Measurements from ENCODE around the gene THEM4.
"Not testable (repeated sequence)": the region's sequence is repeated elsewhere in the genome, so short reads cannot be mapped to it uniquely, and the experiment has no call there.

GRCh38 chr1:151884879-151885278, 24.4 kb downstream of the THEM4 start:
- TF ChIP-seq EZH2 (IDR thresholded peaks at IDR 0.05; ENCODE audit: insufficient read depth, low read length); CTCF (IDR thresholded peaks at IDR 0.05; ENCODE audit: insufficient read depth, low read depth, low read length): not testable (repeated sequence)

All from astrocyte (in vitro differentiated cells and primary cell).